Measurements from ENCODE around the gene TECR. TPM values are rescaled to one million over a fixed set of nuclear protein-coding genes. Genes with fewer than 3 reads are reported as not detected.

Gene TECR
- total and polyA plus RNA-seq, 2 of the 13 experiments (the other 11 are each of a cell fraction or from before 2014, with no cell fraction given) = 54.9 to 121 TPM

GRCh38 chr19:14558370-14559066 lies 29.1 kb downstream of the TECR start:
- no peak overlapping the region for H3K27ac ChIP-seq (ENCODE audit: extremely low read length, insufficient read depth, low read length)
- no peak for FAIRE-seq
- H3K9ac ChIP-seq (ENCODE audit: insufficient read depth, low read depth, low read length) = no peak overlapping the region

GRCh38 chr19:14559916-14560775 lies 30.8 kb downstream of the TECR start:
- ChIA-PET CTCF (ENCODE audit: low intra/inter-chr PET ratio, low total read pairs) (no interaction called here), POLR2A (no interaction called here)
- BruUV-seq (replicated peaks) = no TSS peak
- TF ChIP-seq ZNF382 (CRISPR knock-in tag; IDR thresholded peaks at IDR 0.05; ENCODE audit: borderline replicate concordance) (no peak), AGO2 (optimal IDR thresholded peaks at IDR 0.05; ENCODE audit: low read depth, low read length) (peak; percentile 46), GMEB2 (CRISPR knock-in tag; IDR thresholded peaks at IDR 0.05; ENCODE audit: low read depth) (no peak), TCF7 (IDR thresholded peaks at IDR 0.05; ENCODE audit: low read depth) (no peak), ZBTB39 (CRISPR knock-in tag; IDR thresholded peaks at IDR 0.05) (no peak)

More at GRCh38 chr19:14558370-14559066, 29.1 kb downstream of the TECR start:
- intact Hi-C loops (cut with micrococcal nuclease; ENCODE audit: unreplicated experiment) = no loop called here
- ChIA-PET POLR2A (no interaction called here), CTCF (ENCODE audit: low intra/inter-chr PET ratio, low total read pairs) (no interaction called here)
- no peaks in the 10 kb centered on the region for H3K27me3 ChIP-seq (ENCODE audit: control insufficient read depth in 1 of 2, insufficient read depth in 2 of 2, low read length in 2 of 2)
- peaks cover 25% of the 10 kb centered on the region for H3K4me1 ChIP-seq (ENCODE audit: insufficient read depth, low read length)
- no peaks in the 10 kb centered on the region for H3K9me3 ChIP-seq (ENCODE audit: low read length)
- DNase-seq (ENCODE audit: low spot score) (no peak), ATAC-seq (no peak)
- no peak for TF ChIP-seq ARID2 (CRISPR knock-in tag; IDR thresholded peaks at IDR 0.05; ENCODE audit: borderline replicate concordance)
- no peak for TF ChIP-seq ZNF773 (CRISPR knock-in tag; IDR thresholded peaks at IDR 0.05; ENCODE audit: borderline replicate concordance)
- no peak for TF ChIP-seq ZNF616 (CRISPR knock-in tag; IDR thresholded peaks at IDR 0.05; ENCODE audit: low read depth)
- peak; percentile 51 for TF ChIP-seq AGO2 (optimal IDR thresholded peaks at IDR 0.05; ENCODE audit: low read depth, low read length)
- no peak for TF ChIP-seq POLR2AphosphoS5 (IDR thresholded peaks at IDR 0.05; ENCODE audit: low read depth, low read length)
- H3K4me2 ChIP-seq (ENCODE audit: low read depth, low read length) = no peak overlapping the region
- in situ Hi-C loops (cut with HindIII; ENCODE audit: extremely low pct_ligation_motif_present, low pct_unique_long_range_greater_than_20kb) = no loop called here
- H3K79me2 ChIP-seq (ENCODE audit: insufficient read depth, low read length) = peaks cover 39% of the 10 kb centered on the region
- H2AFZ ChIP-seq (ENCODE audit: low read length) = no peak overlapping the region
- no peaks in the 10 kb centered on the region; the same call in 1 of the 2 replicates for H4K20me1 ChIP-seq (ENCODE audit: insufficient read depth, low read length)
- H3K4me3 ChIP-seq (replicated peaks in 1 of 3; ENCODE audit: insufficient read depth in 1 of 3, low read depth in 2 of 3, low read length in 3 of 3) = no peak overlapping the region
- 95% methylated on average over 22 of the region's 23 CpGs for WGBS (ENCODE audit: low lambda C conversion rate)
- BruUV-seq (replicated peaks) = no TSS peak
- peaks cover 2 to 3% of the 10 kb centered on the region in 2 experiments; a peak in 3 of 5 replicates for H3K36me3 ChIP-seq (replicated peaks in 1 of 2; ENCODE audit: control insufficient read depth in 1 of 2, insufficient read depth in 2 of 2, low read length in 2 of 2)

More at GRCh38 chr19:14559916-14560775, 30.8 kb downstream of the TECR start:
- no peak overlapping the region for H3K4me2 ChIP-seq (ENCODE audit: low read depth, low read length)
- peaks cover 10% of the 10 kb centered on the region for H3K4me1 ChIP-seq (ENCODE audit: insufficient read depth, low read length)
- peaks cover 30% of the 10 kb centered on the region for H3K79me2 ChIP-seq (ENCODE audit: insufficient read depth, low read length)
- in situ Hi-C loops (cut with HindIII; ENCODE audit: extremely low pct_ligation_motif_present, low pct_unique_long_range_greater_than_20kb) (no loop called here), intact Hi-C loops (cut with micrococcal nuclease; ENCODE audit: unreplicated experiment) (no loop called here)
- H3K9me3 ChIP-seq (ENCODE audit: low read length) = no peaks in the 10 kb centered on the region
- H3K36me3 ChIP-seq (replicated peaks in 1 of 2; ENCODE audit: control insufficient read depth in 1 of 2, insufficient read depth in 2 of 2, low read length in 2 of 2) = peaks cover 6 to 7% of the 10 kb centered on the region in 2 experiments; a peak in 3 of 5 replicates
- no peak for ATAC-seq
- no peak overlapping the region for H2AFZ ChIP-seq (ENCODE audit: low read length)
- H3K4me3 ChIP-seq (replicated peaks in 1 of 3; ENCODE audit: insufficient read depth in 1 of 3, low read depth in 2 of 3, low read length in 3 of 3) = no peak overlapping the region
- WGBS (ENCODE audit: low lambda C conversion rate) = 92% methylated on average over 17 of the region's 28 CpGs
- H3K27ac ChIP-seq (ENCODE audit: extremely low read length, insufficient read depth, low read length) = no peak overlapping the region
- no peak for FAIRE-seq
- no peaks in the 10 kb centered on the region for H3K27me3 ChIP-seq (ENCODE audit: control insufficient read depth in 1 of 2, insufficient read depth in 2 of 2, low read length in 2 of 2)
- H3K9ac ChIP-seq (ENCODE audit: insufficient read depth, low read depth, low read length) = no peak overlapping the region
- DNase-seq (ENCODE audit: low spot score) = no peak
- H4K20me1 ChIP-seq (ENCODE audit: insufficient read depth, low read length) = no peaks in the 10 kb centered on the region; the same call in 1 of the 2 replicates
